Endodermal cell (in vitro differentiated cells): ENCODE measurements around the gene ADAMTS2. TPM values are rescaled to one million over a fixed set of nuclear protein-coding genes. Genes with fewer than 3 reads are reported as not detected.

Source experiments
- DNase-seq: peaks from one replicate; pipeline ENCODE4 v3.0.0-alpha.2; 2017
- H3K27ac ChIP-seq: 2 replicates; pipeline ENCODE4 v1.5.1; 2013; ENCODE audit warnings: mild to moderate bottlenecking, low read depth, low read length, moderate library complexity
- H3K27me3 ChIP-seq: 2 replicates; pipeline ENCODE4 v1.6.1; 2013; ENCODE audit warnings: mild to moderate bottlenecking, low read length, moderate library complexity; ENCODE audit not compliant: insufficient read depth, control insufficient read depth, poor library complexity, severe bottlenecking
- H3K36me3 ChIP-seq: 2 replicates; pipeline ENCODE4 v1.7.0; 2013; ENCODE audit warnings: mild to moderate bottlenecking, low read length, moderate library complexity; ENCODE audit not compliant: control insufficient read depth, insufficient read depth
- H3K4me1 ChIP-seq: one replicate; pipeline ENCODE4 v1.7.0; 2013; ENCODE audit warnings: low read length; ENCODE audit not compliant: control insufficient read depth, insufficient read depth
- H3K4me3 ChIP-seq: 2 replicates; pipeline ENCODE4 v1.5.1; 2013; ENCODE audit warnings: mild to moderate bottlenecking, low read length, moderate library complexity
- H3K9ac ChIP-seq: 2 replicates; pipeline ENCODE4 v1.6.1; 2013; ENCODE audit warnings: mild to moderate bottlenecking, low read length, moderate library complexity; ENCODE audit not compliant: poor library complexity, severe bottlenecking; ENCODE audit errors: extremely low read depth
- H3K9me3 ChIP-seq: 2 replicates; pipeline ENCODE4 v1.6.1; 2013; ENCODE audit warnings: mild to moderate bottlenecking, low read length, moderate library complexity; ENCODE audit not compliant: control insufficient read depth
- H3K27ac Mint-ChIP-seq: 2 replicates; pipeline ENCODE4 v1.8.0; 2020; ENCODE audit warnings: mixed read lengths
- H3K27me3 Mint-ChIP-seq: 2 replicates; pipeline ENCODE4 v1.8.0; 2021; ENCODE audit warnings: mild to moderate bottlenecking, mixed read lengths; ENCODE audit not compliant: insufficient read depth
- H3K36me3 Mint-ChIP-seq: 2 replicates; pipeline ENCODE4 v1.8.0; 2020; ENCODE audit warnings: low read depth, mixed read lengths
- H3K4me1 Mint-ChIP-seq: 2 replicates; pipeline ENCODE4 v1.8.0; 2020; ENCODE audit warnings: mixed read lengths
- H3K4me3 Mint-ChIP-seq: 2 replicates; pipeline ENCODE4 v1.8.0; 2020; ENCODE audit warnings: mild to moderate bottlenecking, moderate library complexity, mixed read lengths
- H3K9me3 Mint-ChIP-seq: 2 replicates; pipeline ENCODE4 v1.8.0; 2020; ENCODE audit warnings: mild to moderate bottlenecking, mixed read lengths
- CTCF ChIP-seq: fragments of 200-600 bp; sonication (generic); conservative IDR thresholded peaks from 2 replicates; pipeline ENCODE4 v1.5.0; 2021; ENCODE audit warnings: antibody characterized with exemption, mild to moderate bottlenecking
- WGBS, 2 experiments: methylation state at CpG; one replicate each; pipeline versions ENCODE4 v1.1.5 to v1.1.7; 2013; ENCODE audit warnings: missing lambda C conversion rate in 2 of 2, mixed read lengths in 1 of 2; ENCODE audit not compliant: insufficient coverage in 1 of 2, insufficient read length in 1 of 2; 5-methylcytosine and 5-hydroxymethylcytosine counted together
- total RNA-seq, 2 donors: library from RNA; stranded (reverse); fragmentation: NEBNext Ultra II Directional in 1 of 2; extraction: Animal tissue kit (Norgen Biotek cat#: 25700) in 1 of 2; gene quantifications; 2 replicates in 1 of 2; 3 replicates in 1 of 2; pipeline ENCODE4 v1.2.1, GENCODE V29; 2021

Gene ADAMTS2
- total RNA-seq, 2 donors from 2014 or later, result 1.2 to 2.6 TPM

GRCh38 chr5:179118756-179119414, 226.4 kb downstream of the ADAMTS2 start:
- H3K27me3 ChIP-seq, result no peaks in the 10 kb centered on the region
- H3K4me3 Mint-ChIP-seq, result no peak overlapping the region
- peak; percentile 14 for DNase-seq
- H3K4me3 ChIP-seq, result no peak overlapping the region
- no peak for TF ChIP-seq CTCF
- H3K27ac Mint-ChIP-seq, result no peak overlapping the region
- H3K27me3 Mint-ChIP-seq, result peaks cover 2% of the 10 kb centered on the region
- H3K4me1 ChIP-seq, result no peaks in the 10 kb centered on the region
- H3K36me3 ChIP-seq, result no peaks in the 10 kb centered on the region
- no peak overlapping the region for H3K9ac ChIP-seq
- H3K4me1 Mint-ChIP-seq, result no peaks in the 10 kb centered on the region
- peaks cover 8% of the 10 kb centered on the region for H3K9me3 ChIP-seq
- no peak overlapping the region for H3K27ac ChIP-seq
- H3K36me3 Mint-ChIP-seq, result no peaks in the 10 kb centered on the region
- WGBS, 2 experiments, result 85 to 92% methylated on average over 4 to 10 of the region's 10 CpGs
- H3K9me3 Mint-ChIP-seq, result peaks cover 24% of the 10 kb centered on the region

GRCh38 chr5:179118338-179118737, 226.9 kb downstream of the ADAMTS2 start:
- H3K4me3 Mint-ChIP-seq, result no peak overlapping the region
- no peak for TF ChIP-seq CTCF
- Histone ChIP-seq H3K27ac (no peak overlapping the region), H3K9ac (no peak overlapping the region), H3K9me3 (peaks cover 8% of the 10 kb centered on the region), H3K36me3 (no peaks in the 10 kb centered on the region), H3K4me1 (no peaks in the 10 kb centered on the region), H3K27me3 (no peaks in the 10 kb centered on the region), H3K4me3 (no peak overlapping the region)
- peaks cover 2% of the 10 kb centered on the region for H3K27me3 Mint-ChIP-seq
- H3K27ac Mint-ChIP-seq, result no peak overlapping the region
- no peaks in the 10 kb centered on the region for H3K4me1 Mint-ChIP-seq
- DNase-seq, result no peak
- 82 to 93% methylated on average over 4 of the region's 4 CpGs for WGBS, 2 experiments
- H3K36me3 Mint-ChIP-seq, result no peaks in the 10 kb centered on the region
- peaks cover 27% of the 10 kb centered on the region for H3K9me3 Mint-ChIP-seq

- H3K27me3 ChIP-seq, result no peaks in the 10 kb centered on the region
- Mint-ChIP-seq H3K9me3 (peaks cover 49% of the 10 kb centered on the region), H3K4me1 (no peaks in the 10 kb centered on the region), H3K36me3 (no peaks in the 10 kb centered on the region), H3K27me3 (peaks cover 2% of the 10 kb centered on the region), H3K27ac (no peak overlapping the region), H3K4me3 (no peak overlapping the region)
- H3K9me3 ChIP-seq, result peaks cover 17% of the 10 kb centered on the region
- H3K36me3 ChIP-seq, result no peaks in the 10 kb centered on the region
- H3K9ac ChIP-seq, result no peak overlapping the region
- no peak overlapping the region for H3K4me3 ChIP-seq
- H3K27ac ChIP-seq, result no peak overlapping the region
- H3K4me1 ChIP-seq, result no peaks in the 10 kb centered on the region
- DNase-seq, result peak; percentile 14
- WGBS, 2 experiments, result 80 to 87% methylated on average over 6 to 8 of the region's 9 CpGs
- TF ChIP-seq CTCF, result no peak
These were observed 229.3 kb downstream of the ADAMTS2 start for GRCh38 chr5:179115845-179116524.
